Left ventricle myocardium inferior (tissue), 1 donor: Measurements from ENCODE around the gene SPCS1. TPM values are rescaled to one million over a fixed set of nuclear protein-coding genes. Genes with fewer than 3 reads are reported as not detected.
A peak's percentile ranks its signal among the peaks of the same experiment; 100 is the strongest.

Experiments used
- DNase-seq: peaks from one replicate; pipeline ENCODE4 v3.0.0-alpha.2; 2020
- H3K27ac ChIP-seq: fragments of 200-600 bp; replicated peaks from 2 replicates; pipeline ENCODE4 v1.8.0; 2021
- H3K27me3 ChIP-seq: fragments of 200-600 bp; 2 replicates; pipeline ENCODE4 v1.8.0; 2021; ENCODE audit warnings: low read depth
- H3K36me3 ChIP-seq: fragments of 200-600 bp; 2 replicates; pipeline ENCODE4 v1.8.0; 2021
- H3K4me1 ChIP-seq: fragments of 200-600 bp; 2 replicates; pipeline ENCODE4 v1.8.0; 2021
- H3K4me3 ChIP-seq: fragments of 200-600 bp; 2 replicates; pipeline ENCODE4 v1.8.0; 2021; ENCODE audit warnings: mild to moderate bottlenecking, moderate library complexity
- H3K9me3 ChIP-seq: fragments of 200-600 bp; replicated peaks from 2 replicates; pipeline ENCODE4 v1.8.0; 2021
- intact Hi-C: fragments of 100-400 bp; cut with micrococcal nuclease; formaldehyde crosslinking; loops from one replicate; pipeline ENCODE4 v1.11.0; 2022
- long read RNA-seq: library from polyadenylated mRNA; unstranded; transcript quantifications from one replicate; pipeline ENCODE4 v2.0.0, GENCODE V29; 2021
- total RNA-seq: library from RNA; stranded (reverse); fragmentation: NEBNext Ultra II Directional; extraction: Animal tissue kit (Norgen Biotek cat#: 25700); gene quantifications from one replicate; pipeline ENCODE4 v1.2.1, GENCODE V29; 2021
- TF ChIP-seq, protein P1 (sequence below): fragments of 200-600 bp; IDR thresholded peaks from 2 replicates; pipeline ENCODE4 v1.8.0; 2021; ENCODE audit warnings: antibody characterized with exemption, mild to moderate bottlenecking, borderline replicate concordance
- donor health status: DM: no; HTN: yes; CAD: no; lungs with severe emphysema.

The SPCS1 gene
- total RNA-seq, result 85.8 TPM
- long read RNA-seq, full-length matches to known transcripts, result 97 of 109 reads
- long read RNA-seq, partial matches to known transcripts, result 1 of 109 reads
- long read RNA-seq, other reads (novel, unspliced or antisense), result 11 of 109 reads

DNA sequence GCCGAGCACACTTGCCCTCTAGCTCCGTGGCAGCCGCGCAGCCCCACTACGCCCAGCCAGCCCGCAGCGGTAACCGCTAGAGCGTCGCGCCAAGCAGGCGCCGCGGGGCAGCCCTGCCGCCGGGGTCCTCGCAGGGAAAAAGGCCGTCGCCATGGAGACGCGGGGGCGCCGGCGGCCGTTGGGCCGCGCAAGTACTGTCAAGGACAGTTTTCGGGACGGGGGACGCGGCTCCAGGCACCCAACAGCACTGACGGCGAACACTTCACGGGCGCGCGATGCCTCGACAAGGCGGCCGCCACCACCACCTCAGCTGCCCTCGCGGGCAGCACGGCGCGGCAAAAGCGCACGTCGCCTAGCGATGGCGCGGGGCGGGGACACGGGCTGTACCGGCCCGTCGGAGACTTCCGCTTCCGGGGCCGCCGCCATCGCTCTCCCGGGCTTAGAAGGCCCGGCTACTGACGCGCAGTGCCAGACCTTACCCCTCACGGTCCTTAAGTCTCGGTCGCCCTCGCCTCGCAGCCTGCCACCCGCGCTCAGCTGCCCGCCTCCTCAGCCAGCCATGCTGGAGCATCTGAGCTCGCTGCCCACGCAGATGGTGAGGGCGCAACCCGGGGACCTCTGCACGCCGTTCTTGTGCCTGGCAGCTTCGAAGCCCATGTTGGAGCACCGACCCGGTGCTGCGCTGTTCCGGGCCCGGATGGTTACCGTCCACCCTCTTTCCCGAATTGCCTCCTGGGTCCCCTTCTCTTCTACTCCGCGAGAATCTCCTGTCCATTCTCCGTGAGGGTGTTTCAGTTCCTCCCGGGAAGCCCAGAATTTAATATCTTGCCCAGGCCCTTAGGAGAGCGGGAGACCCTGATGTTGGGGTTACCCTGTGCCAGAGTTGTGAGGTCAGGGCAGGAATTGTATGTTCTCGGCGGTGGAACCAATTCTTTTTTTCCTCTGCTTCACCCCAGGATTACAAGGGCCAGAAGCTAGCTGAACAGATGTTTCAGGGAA, at the start of gene SPCS1, which contains the start of gene GLT8D1:
Gene SPCS1, plus strand, starts transcription at position 419 of the 999 bp plus-strand sequence. Its CDS starts 141 bp downstream, at position 560.
Gene GLT8D1, minus strand, starts transcription at position 104 of the 999 bp plus-strand sequence. CDS start 5,331 bp downstream, outside the sequence.
- H3K27ac ChIP-seq, result peak within 1 kb of the TSS; percentile 93
- peak; percentile 87 for DNase-seq
- H3K4me1 ChIP-seq, result peaks cover 54% of the 10 kb centered on the region
- peaks cover 25% of the 10 kb centered on the region for H3K36me3 ChIP-seq
- TF ChIP-seq, protein P1, sequence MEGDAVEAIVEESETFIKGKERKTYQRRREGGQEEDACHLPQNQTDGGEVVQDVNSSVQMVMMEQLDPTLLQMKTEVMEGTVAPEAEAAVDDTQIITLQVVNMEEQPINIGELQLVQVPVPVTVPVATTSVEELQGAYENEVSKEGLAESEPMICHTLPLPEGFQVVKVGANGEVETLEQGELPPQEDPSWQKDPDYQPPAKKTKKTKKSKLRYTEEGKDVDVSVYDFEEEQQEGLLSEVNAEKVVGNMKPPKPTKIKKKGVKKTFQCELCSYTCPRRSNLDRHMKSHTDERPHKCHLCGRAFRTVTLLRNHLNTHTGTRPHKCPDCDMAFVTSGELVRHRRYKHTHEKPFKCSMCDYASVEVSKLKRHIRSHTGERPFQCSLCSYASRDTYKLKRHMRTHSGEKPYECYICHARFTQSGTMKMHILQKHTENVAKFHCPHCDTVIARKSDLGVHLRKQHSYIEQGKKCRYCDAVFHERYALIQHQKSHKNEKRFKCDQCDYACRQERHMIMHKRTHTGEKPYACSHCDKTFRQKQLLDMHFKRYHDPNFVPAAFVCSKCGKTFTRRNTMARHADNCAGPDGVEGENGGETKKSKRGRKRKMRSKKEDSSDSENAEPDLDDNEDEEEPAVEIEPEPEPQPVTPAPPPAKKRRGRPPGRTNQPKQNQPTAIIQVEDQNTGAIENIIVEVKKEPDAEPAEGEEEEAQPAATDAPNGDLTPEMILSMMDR, result no peak
- H3K27me3 ChIP-seq, result no peaks in the 10 kb centered on the region
- H3K9me3 ChIP-seq, result no peaks in the 10 kb centered on the region
- H3K4me3 ChIP-seq, result peak within 1 kb of the TSS; percentile 87
- intact Hi-C loops, result no loop called here

DNA sequence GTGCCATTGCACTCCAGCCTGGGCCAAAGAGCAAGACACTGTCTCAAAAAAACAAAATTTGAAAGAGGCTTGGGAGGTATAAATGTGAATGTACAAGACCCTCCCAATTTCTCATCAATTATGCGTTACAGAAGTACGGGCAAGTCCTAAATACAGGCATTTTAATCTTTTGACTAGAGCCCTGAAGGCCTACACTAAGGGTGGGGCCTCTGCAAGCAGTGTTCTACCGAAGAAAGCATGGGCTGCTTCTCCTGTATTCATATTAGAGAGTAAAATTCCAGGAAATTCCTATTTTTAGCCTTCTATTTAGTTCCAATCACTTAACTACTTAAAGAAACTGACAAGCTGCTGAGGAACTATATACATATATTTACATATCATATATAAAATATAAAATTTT, 45.9 kb upstream of the SPCS1 start:
- no peak overlapping the region for H3K27ac ChIP-seq
- TF ChIP-seq, protein P1, result no peak
- H3K4me1 ChIP-seq, result no peaks in the 10 kb centered on the region
- H3K27me3 ChIP-seq, result no peaks in the 10 kb centered on the region
- DNase-seq, result no peak
- no peak overlapping the region for H3K4me3 ChIP-seq
- H3K36me3 ChIP-seq, result peaks cover 91% of the 10 kb centered on the region
- intact Hi-C loops, result no loop called here
- no peaks in the 10 kb centered on the region for H3K9me3 ChIP-seq

DNA sequence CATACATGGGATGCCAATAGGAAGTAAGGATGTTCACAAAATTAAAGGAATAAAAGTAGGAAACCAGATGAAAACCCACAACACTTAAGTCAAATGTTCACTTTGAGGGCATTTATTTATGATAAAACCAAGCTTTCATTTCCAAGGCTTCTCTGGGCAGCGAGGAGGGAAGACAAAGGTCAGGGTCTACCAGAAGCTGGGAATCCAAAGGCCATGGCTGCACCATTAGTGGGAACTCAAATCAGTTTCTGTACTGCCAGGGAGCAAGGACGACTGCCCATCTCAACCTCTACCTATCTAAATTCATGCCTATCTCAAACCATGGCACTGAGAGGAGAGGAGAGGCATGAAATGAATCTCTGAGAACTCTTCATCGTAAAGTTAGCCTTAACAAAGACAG, 42.8 kb upstream of the SPCS1 start:
- TF ChIP-seq, protein P1, result no peak
- no peaks in the 10 kb centered on the region for H3K4me1 ChIP-seq
- no peak overlapping the region for H3K27ac ChIP-seq
- DNase-seq, result no peak
- H3K27me3 ChIP-seq, result no peaks in the 10 kb centered on the region
- intact Hi-C loops, result no loop called here
- no peak overlapping the region for H3K4me3 ChIP-seq
- peaks cover 90% of the 10 kb centered on the region for H3K36me3 ChIP-seq
- H3K9me3 ChIP-seq, result no peaks in the 10 kb centered on the region

DNA sequence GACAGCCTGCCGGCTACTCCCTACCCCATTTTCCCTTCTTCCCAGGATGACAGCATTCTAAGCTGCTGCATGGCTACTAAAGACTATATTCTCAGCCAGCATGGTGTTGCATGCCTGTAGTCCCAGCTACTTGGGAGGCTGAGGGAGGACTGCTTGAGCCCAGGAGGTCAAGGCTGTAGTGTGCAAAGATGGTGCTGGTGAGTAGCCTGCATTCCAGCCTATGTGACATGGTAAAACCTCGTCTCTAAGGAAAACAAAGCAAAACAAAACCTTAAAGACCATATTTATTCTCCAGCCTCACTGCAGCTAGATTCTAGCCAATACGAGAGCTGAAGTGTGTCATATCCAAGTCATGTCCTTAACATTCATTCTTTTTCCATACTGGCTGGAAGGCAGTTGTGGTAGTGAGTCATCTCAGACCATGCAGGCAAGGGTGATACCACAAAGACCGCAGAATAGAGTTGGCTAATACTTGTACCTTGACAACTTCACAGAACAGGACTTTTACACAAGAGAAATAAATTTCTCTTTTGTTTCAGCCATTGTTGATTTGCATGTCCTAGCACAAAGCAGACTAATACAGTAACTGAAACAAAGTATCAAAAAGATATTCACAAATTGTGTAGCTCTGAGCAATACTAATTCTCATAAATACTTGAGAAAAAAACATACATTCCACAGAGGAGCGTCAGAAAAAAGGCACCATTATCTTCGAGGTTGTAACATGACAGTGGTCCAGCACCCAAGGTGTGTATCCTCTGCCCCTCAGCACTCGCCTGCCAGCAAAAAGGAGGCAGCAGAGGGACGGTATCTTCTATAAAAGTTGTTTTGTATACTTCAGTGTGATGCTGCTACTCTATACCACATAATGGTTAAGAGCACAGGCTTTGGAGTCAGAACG, 35.0 kb upstream of the SPCS1 start:
- Histone ChIP-seq H3K36me3 (peaks cover 72% of the 10 kb centered on the region), H3K27me3 (no peaks in the 10 kb centered on the region)
- DNase-seq, result no peak

More for the DNA sequence above, 35.0 kb upstream of the SPCS1 start:
- peaks cover 19% of the 10 kb centered on the region for H3K4me1 ChIP-seq
- H3K27ac ChIP-seq, result peak overlapping the region; percentile 56
- TF ChIP-seq, protein P1, result no peak
- no peak overlapping the region for H3K4me3 ChIP-seq
- intact Hi-C loops, result no loop called here
- H3K9me3 ChIP-seq, result no peaks in the 10 kb centered on the region
